GM10266 (cell line): Measurements from ENCODE around the gene TBX15.

Experiments used
- DNase-seq: peaks from one replicate; pipeline ENCODE4 v3.0.0; 2012; ENCODE audit errors: extremely low spot score
- TF ChIP-seq, protein P1 (sequence below): IDR thresholded peaks from 2 replicates; pipeline ENCODE4 v1.5.1; 2012; ENCODE audit warnings: mild to moderate bottlenecking, low read depth; ENCODE audit not compliant: control insufficient read depth, insufficient read depth; ENCODE audit errors: missing control alignments

TBX15 gene

DNA sequence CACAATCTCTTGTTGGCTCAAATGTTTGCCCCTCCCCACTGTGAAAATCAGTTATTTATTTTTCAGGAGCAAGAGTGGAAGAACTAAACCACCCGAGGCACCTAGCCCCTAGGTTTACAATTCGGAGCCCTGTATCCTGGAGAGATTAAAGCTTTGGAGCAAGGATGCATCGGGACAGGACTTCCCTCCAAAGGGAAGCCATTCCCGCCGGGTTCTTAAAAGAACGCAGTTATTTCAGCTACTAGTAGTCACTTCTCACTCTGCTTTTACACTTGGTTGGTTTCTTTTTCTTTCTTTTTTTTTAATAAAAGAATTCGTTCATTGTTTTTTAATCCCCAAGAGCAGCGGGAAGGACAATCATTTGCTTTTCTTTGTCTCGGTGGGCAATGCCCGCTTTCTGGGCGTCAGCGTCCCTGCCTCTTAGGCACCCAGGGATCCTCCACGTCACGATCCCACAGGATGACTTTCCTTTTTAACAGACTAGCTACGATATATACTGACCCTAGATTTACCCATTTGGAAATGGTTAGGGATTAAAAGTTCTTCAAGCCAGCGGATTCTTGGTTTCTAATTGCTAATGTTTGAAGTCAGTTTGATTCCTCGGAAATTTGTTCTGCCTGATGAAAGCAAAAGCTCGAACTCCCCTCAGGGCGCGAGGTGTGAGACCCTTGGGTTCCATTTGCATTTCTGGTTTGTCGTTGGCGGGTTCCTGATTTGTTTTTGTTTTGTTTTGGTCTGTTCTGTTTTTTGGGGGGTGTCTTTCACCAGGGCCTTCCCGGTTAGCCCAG is 9.0 kb downstream of the TBX15 start:
- TF ChIP-seq, protein P1, sequence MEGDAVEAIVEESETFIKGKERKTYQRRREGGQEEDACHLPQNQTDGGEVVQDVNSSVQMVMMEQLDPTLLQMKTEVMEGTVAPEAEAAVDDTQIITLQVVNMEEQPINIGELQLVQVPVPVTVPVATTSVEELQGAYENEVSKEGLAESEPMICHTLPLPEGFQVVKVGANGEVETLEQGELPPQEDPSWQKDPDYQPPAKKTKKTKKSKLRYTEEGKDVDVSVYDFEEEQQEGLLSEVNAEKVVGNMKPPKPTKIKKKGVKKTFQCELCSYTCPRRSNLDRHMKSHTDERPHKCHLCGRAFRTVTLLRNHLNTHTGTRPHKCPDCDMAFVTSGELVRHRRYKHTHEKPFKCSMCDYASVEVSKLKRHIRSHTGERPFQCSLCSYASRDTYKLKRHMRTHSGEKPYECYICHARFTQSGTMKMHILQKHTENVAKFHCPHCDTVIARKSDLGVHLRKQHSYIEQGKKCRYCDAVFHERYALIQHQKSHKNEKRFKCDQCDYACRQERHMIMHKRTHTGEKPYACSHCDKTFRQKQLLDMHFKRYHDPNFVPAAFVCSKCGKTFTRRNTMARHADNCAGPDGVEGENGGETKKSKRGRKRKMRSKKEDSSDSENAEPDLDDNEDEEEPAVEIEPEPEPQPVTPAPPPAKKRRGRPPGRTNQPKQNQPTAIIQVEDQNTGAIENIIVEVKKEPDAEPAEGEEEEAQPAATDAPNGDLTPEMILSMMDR, result no peak

DNA sequence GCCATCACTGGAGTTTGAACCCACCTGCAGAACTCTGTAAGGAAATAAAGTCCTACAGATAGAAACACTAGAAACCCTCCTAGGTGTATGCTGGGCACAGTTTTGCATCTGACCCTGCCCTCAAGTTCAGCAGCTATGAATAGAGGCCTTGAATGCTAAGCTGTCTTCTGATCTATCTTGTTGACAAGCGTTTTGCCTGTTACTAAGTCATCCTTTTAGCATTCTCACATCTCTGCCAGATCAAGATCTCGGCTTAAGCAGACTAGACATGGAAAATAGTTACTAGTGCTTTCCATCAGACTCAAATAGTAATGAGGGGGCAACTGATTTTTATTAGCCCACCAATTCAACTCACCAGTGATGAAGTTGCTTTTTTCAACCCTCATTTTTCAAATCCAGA is 10.5 kb downstream of the TBX15 start:
- TF ChIP-seq, protein P1, result no peak
- no peak for DNase-seq

More for the DNA sequence above, 9.0 kb downstream of the TBX15 start:
- DNase-seq, result no peak

DNA sequence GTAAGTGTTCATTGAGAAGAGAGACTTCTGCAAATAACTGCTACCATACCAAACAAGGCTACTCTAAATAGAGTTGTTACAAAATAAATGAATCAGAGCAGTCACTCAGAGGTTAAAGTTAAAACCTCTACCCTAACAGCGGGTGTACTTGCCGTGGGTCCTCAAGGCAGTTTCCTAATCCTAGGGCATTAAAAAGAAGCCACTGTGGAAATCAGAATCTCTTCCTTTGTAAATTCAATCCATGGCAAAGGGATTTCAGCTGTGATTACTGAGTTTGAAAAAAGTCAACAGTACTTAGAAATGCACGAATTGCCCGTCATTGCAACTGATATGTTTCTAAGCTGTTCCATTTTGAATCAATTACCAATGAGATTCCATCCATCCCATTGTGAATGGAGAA is 13.5 kb downstream of the TBX15 start:
- TF ChIP-seq, protein P1, result no peak
- DNase-seq, result no peak

DNA sequence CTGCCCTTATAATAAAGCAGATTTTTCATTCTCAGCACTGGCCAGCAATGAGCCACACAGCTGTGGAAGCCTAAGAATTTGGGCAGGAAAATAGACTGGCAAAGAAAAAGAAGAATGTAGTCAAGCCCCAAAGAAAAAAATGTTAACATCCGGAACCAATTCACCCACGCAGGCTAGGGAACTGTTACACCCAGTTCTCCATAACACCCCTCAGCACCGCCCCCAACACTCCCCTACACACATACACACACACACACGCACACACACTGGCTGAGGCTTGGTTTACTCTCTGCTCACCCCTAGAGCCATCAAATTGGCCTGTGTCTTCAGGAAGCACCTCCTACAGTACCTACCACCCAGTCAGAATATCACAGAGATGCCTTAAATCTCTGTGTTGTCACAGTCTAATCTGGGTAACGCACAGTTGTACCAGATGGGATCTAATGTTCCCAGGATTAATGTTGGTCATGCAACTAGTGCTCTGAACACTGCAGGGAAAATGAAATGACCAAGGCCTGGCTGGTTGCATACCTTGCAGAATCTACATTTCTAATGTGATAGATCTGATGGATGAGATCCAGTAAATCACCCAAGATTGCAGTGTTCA is 14.5 kb downstream of the TBX15 start:
- TF ChIP-seq, protein P1, result no peak
- DNase-seq, result no peak

DNA sequence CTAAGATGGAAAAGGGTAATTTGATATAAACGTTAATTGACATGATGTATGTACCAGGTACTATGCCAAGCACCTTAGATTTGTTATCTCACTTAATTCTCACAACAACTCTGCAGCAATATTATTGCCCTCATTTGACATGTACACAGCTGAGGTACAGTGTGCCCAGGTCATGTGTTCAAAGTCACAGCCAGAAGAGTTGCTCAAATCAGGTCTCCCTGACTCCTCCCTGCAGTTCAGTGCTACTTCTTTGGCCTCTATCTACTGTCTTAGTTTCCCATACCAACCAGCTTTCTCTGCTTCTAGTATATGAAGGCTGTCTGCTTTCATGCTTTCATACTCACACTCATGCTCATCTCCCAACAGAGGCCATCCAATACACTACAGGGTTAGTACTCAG is 15.1 kb downstream of the TBX15 start:
- no peak for DNase-seq
- TF ChIP-seq, protein P1, result no peak

DNA sequence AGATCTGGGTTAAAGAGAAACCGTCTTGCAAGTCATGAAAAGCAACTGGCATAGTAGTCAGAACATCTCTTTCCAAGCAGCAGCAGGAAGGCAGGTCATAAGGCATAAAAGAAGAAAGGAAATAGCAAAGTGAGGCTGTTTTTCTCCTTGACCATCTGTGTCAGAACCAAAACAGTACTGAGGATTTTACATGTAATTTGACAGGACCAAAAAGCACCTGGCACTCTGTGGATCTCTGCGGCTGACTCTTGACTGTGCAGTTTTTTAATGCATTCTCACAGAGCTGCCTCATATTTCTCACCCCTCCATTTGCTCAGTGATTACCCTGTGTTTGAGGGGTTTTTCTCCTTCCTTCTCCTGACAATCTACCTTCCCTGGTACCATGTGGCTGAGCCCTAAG is 17.7 kb downstream of the TBX15 start:
- no peak for DNase-seq
- TF ChIP-seq, protein P1, result no peak
